GM12878 (cell line): ENCODE data around the gene MTRF1L. TPM values are rescaled to one million over a fixed set of nuclear protein-coding genes. Genes with fewer than 3 reads are reported as not detected.
A peak's percentile ranks its signal among the peaks of the same experiment; 100 is the strongest.

Experiments
- ATAC-seq: fragments of 200-7000 bp; cut with Tn5 transposase; 3 replicates; pipeline ENCODE4 v1.9.1; 2020; ENCODE audit warnings: mild to moderate bottlenecking, moderate library complexity
- BruUV-seq: library from RNA; stranded (reverse); fragments of 400-500 nt; replicated peaks from 2 replicates; lab custom pipeline; 2021; lab: Mats Ljungman, UMichigan
- CTCF ChIA-PET: fragments of 300-600 bp; sonication (Branson Sonifier 250); formaldehyde crosslinking; extraction: SDS; loops from one replicate; lab custom pipeline; 2021; ENCODE audit warnings: inconsistent platforms; lab: Yijun Ruan, JAX
- POLR2A ChIA-PET: fragments of 350-600 bp; formaldehyde crosslinking; extraction: SDS; loops from one replicate; lab custom pipeline; 2021; ENCODE audit warnings: inconsistent platforms; lab: Charles Lee
- RAD21 ChIA-PET: fragments of 300-600 bp; sonication (Branson Sonifier 250); formaldehyde crosslinking; loops from one replicate; lab custom pipeline; 2023; ENCODE audit warnings: antibody characterized with exemption; ENCODE audit not compliant: unreplicated experiment; lab: Charles Lee
- SMC1A ChIA-PET: fragments of 300-600 bp; sonication (Branson Sonifier 250); formaldehyde crosslinking; loops from one replicate; lab custom pipeline; 2023; ENCODE audit not compliant: unreplicated experiment, uncharacterized antibody; lab: Charles Lee
- DNase-seq: peaks from one replicate; pipeline ENCODE4 v3.0.0-alpha.2; 2011; ENCODE audit warnings: low read depth, low spot score
- FAIRE-seq: peaks from 3 replicates; lab custom pipeline; 2011; peaks lifted over from hg19 to GRCh38; lab: Jason Lieb, UNC
- H2AFZ ChIP-seq: 2 replicates; pipeline ENCODE4 v1.6.0; 2011; ENCODE audit warnings: low read depth, low read length, control low read depth; ENCODE audit not compliant: control insufficient read depth
- H3K27ac ChIP-seq: 2 replicates; pipeline ENCODE4 v1.5.1; 2011; ENCODE audit warnings: control low read depth; ENCODE audit not compliant: control insufficient read depth, insufficient read depth
- H3K27me3 ChIP-seq, 2 experiments: replicated peaks in 1 of 2; 2 replicates each; pipeline versions ENCODE4 v1.6.0 to v1.6.1; 2011; ENCODE audit warnings: low read length in 1 of 2; ENCODE audit not compliant: control insufficient read depth in 2 of 2, insufficient read depth in 2 of 2
- H3K36me3 ChIP-seq, 2 experiments: 2 replicates each; pipeline ENCODE4 v1.5.1; 2011; ENCODE audit warnings: low read length in 1 of 2; ENCODE audit not compliant: control insufficient read depth in 2 of 2, insufficient read depth in 2 of 2
- H3K4me1 ChIP-seq: 2 replicates; pipeline ENCODE4 v1.6.1; 2011; ENCODE audit warnings: mild to moderate bottlenecking, low read length, moderate library complexity, mixed read lengths; ENCODE audit not compliant: control insufficient read depth, insufficient read depth
- H3K4me2 ChIP-seq: 2 replicates; pipeline ENCODE4 v1.6.0; 2011; ENCODE audit warnings: control low read depth; ENCODE audit not compliant: control insufficient read depth, insufficient read depth
- H3K4me3 ChIP-seq: fragments of 200-600 bp; sonication (generic); 2 replicates; pipeline ENCODE4 v1.5.1; 2016
- H3K79me2 ChIP-seq: 2 replicates; pipeline ENCODE4 v1.6.0; 2011; ENCODE audit warnings: low read length; ENCODE audit not compliant: control insufficient read depth, insufficient read depth
- H3K9ac ChIP-seq: 2 replicates; pipeline ENCODE4 v1.8.0; 2011; ENCODE audit warnings: low read length, control low read depth, mixed read lengths; ENCODE audit not compliant: control insufficient read depth, insufficient read depth
- H3K9me3 ChIP-seq: replicated peaks from 3 replicates; pipeline ENCODE4 v1.5.1; 2011; ENCODE audit warnings: mild to moderate bottlenecking, low read length; ENCODE audit not compliant: control insufficient read depth, insufficient read depth
- H4K20me1 ChIP-seq: 2 replicates; pipeline ENCODE4 v1.6.0; 2011; ENCODE audit not compliant: control insufficient read depth, insufficient read depth
- RAD21 ChIP-seq: IDR thresholded peaks from 2 replicates; pipeline ENCODE4 v1.6.1; 2011; ENCODE audit warnings: mild to moderate bottlenecking, low read depth, low read length, moderate library complexity; ENCODE audit not compliant: insufficient read depth
- SMC3 ChIP-seq: IDR thresholded peaks from 2 replicates; pipeline ENCODE4 v1.6.1; 2011; ENCODE audit warnings: low read length, improper control_type of control experiment, borderline replicate concordance
- WGBS: methylation state at CpG from one replicate; pipeline ENCODE4 v1.1.6; 2016; ENCODE audit warnings: low lambda C conversion rate; ENCODE audit not compliant: insufficient replicate concordance, insufficient coverage; ENCODE audit errors: missing lambda C conversion rate; 5-methylcytosine and 5-hydroxymethylcytosine counted together
- in situ Hi-C: fragments of 300-500 bp; cut with MboI; formaldehyde crosslinking; loops from 9 replicates; pipeline ENCODE4 v1.14.3; 2018; ENCODE audit warnings: mixed read lengths
- intact Hi-C: fragments of 100-400 bp; cut with micrococcal nuclease; formaldehyde crosslinking; loops from one replicate; pipeline ENCODE4 v1.14.2; 2022; ENCODE audit not compliant: unreplicated experiment
- polyA plus RNA-seq, 11 experiments: library from polyadenylated mRNA; depleted of rRNA in 4 of 11; unstranded in 6 of 11; stranded (reverse) in 5 of 11; fragments of >200 nt; fragmentation: Nextera tagmentation in 4 of 11; fragmentation: Illumina TruSeq in 1 of 11; extraction: Ambion mirVana in 4 of 11; extraction: Trizol in 1 of 11; gene quantifications; 1 replicate in 1 of 11; 2 replicates in 10 of 11; pipeline versions ENCODE4 v1.2.1 to v1.2.3, GENCODE V29; 2011 to 2016; ENCODE audit warnings: inconsistent platforms in 2 of 11, missing spikeins in 2 of 11, low read depth in 1 of 11
- total RNA-seq, 4 experiments: library from RNA; depleted of rRNA in 3 of 4; stranded (reverse); fragments of >200 nt in 3 of 4; fragmentation: Illumina TruSeq in 1 of 4; extraction: Trizol in 1 of 4; gene quantifications; 2 replicates each; pipeline versions ENCODE4 v1.2.1 to v1.2.3, GENCODE V29; 2013 to 2021
- TF ChIP-seq, protein P1 (sequence below): fragments of 150-350 bp; IDR thresholded peaks from 2 replicates; pipeline ENCODE4 v1.6.1; 2016; ENCODE audit warnings: low read depth, low read length
- TF ChIP-seq, protein P2 (sequence below): IDR thresholded peaks from 2 replicates; pipeline ENCODE4 v1.6.1; 2011; ENCODE audit warnings: low read depth, mild to moderate bottlenecking, low read length, moderate library complexity, borderline replicate concordance; ENCODE audit errors: extremely low read depth
- TF ChIP-seq, protein P3 (sequence below), 3 experiments: IDR thresholded peaks in 2 of 3; conservative IDR thresholded peaks in 1 of 3; 2 replicates each; pipeline ENCODE4 v1.5.1; 2011; ENCODE audit warnings: low read depth in 3 of 3, low read length in 3 of 3, mild to moderate bottlenecking in 3 of 3, control low read depth in 2 of 3, moderate library complexity in 2 of 3, inconsistent platforms in 1 of 3, mixed read lengths in 1 of 3; ENCODE audit not compliant: control insufficient read depth in 2 of 3, insufficient read depth in 1 of 3; ENCODE audit errors: extremely low read depth in 1 of 3

The MTRF1L gene
- total and polyA plus RNA-seq, 10 of the 15 experiments (the other 5 are each of a cell fraction or from before 2014, with no cell fraction given), result 5.1 to 21.6 (median 16.1) TPM

DNA sequence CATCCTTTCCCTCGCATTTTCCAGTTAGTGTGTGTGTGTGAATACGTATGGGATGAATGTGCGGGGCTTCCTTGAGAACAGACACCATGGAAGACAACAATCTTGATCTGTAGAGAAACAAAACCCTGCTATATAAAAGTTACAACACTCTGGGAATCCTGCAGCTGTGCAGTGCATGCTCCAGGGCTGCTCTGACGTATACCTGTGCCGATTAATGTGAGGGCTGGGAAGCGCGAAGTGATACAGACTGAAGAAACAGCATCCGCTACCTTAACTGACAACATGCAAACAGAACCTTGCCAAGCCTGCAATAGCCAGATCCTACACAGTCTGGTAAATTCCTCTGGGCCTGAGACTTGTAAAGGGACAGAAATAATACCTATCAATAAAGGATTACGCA, 31.6 kb upstream of the MTRF1L start (continued):
- TF ChIP-seq, protein P1, sequence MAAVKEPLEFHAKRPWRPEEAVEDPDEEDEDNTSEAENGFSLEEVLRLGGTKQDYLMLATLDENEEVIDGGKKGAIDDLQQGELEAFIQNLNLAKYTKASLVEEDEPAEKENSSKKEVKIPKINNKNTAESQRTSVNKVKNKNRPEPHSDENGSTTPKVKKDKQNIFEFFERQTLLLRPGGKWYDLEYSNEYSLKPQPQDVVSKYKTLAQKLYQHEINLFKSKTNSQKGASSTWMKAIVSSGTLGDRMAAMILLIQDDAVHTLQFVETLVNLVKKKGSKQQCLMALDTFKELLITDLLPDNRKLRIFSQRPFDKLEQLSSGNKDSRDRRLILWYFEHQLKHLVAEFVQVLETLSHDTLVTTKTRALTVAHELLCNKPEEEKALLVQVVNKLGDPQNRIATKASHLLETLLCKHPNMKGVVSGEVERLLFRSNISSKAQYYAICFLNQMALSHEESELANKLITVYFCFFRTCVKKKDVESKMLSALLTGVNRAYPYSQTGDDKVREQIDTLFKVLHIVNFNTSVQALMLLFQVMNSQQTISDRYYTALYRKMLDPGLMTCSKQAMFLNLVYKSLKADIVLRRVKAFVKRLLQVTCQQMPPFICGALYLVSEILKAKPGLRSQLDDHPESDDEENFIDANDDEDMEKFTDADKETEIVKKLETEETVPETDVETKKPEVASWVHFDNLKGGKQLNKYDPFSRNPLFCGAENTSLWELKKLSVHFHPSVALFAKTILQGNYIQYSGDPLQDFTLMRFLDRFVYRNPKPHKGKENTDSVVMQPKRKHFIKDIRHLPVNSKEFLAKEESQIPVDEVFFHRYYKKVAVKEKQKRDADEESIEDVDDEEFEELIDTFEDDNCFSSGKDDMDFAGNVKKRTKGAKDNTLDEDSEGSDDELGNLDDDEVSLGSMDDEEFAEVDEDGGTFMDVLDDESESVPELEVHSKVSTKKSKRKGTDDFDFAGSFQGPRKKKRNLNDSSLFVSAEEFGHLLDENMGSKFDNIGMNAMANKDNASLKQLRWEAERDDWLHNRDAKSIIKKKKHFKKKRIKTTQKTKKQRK, result no peak
- TF ChIP-seq, all 136 proteins: peak for 0

DNA sequence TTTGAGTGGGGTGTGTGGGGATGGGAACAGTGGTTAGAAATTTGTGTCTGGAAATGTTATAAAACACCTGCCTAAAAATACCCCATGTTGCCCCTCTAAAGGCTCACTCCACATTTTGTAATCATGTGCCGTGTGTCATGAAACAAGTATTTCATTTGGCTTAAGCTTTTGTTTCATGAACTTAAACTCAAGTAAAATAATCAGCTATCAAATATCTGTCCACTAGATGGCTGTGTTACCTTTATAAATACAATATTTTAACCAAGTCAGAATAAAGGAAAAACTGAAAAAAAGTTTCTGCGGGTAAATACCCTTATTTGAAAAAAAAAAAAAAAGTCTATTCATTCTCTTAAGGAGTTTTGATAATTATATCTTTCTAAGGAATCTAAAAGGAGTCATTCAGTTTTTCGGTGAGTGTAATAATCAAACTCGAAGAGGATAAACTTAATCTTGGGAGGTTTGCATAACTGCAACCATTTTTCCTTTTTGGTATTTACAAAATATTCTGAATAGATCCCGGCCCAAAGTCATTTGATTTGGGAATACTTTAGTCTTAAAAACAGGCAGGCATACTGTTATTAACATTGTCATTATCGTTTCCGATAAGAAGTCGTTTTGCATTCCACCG, 29.9 kb upstream of the MTRF1L start:
- SMC1A ChIA-PET, result interaction anchor here (0.6 to 1.3 kb wide), 7 partner anchors 58 to 480 kb away, joined by 3 to 7 read pairs (median 3); no protein-coding TSS in a partner anchor
- Histone ChIP-seq H2AFZ (no peak overlapping the region), H4K20me1 (no peaks in the 10 kb centered on the region), H3K36me3 (no peaks in the 10 kb centered on the region), H3K27ac (no peak overlapping the region), H3K9me3 (no peaks in the 10 kb centered on the region), H3K27me3 (peaks cover 0 to 3% of the 10 kb centered on the region in 2 experiments; a peak in 1 of 4 replicates), H3K4me3 (no peak overlapping the region), H3K9ac (no peak overlapping the region), H3K4me1 (no peaks in the 10 kb centered on the region), H3K4me2 (no peak overlapping the region), H3K79me2 (no peaks in the 10 kb centered on the region)
- in situ Hi-C loops, result loop anchor here (10.0 kb wide), 1 partner anchor 482 kb away; no protein-coding TSS in a partner anchor
- RAD21 ChIA-PET, result interaction anchor here (0.7 to 1.1 kb wide), 9 partner anchors 9 to 1014 kb away, joined by 3 to 9 read pairs (median 3); no protein-coding TSS in a partner anchor
- FAIRE-seq, result no peak
- no TSS peak for BruUV-seq
- no peak for DNase-seq
- CTCF ChIA-PET, result interaction anchor here (0.7 to 3.9 kb wide), 16 partner anchors 9 to 916 kb away, joined by 3 to 30 read pairs (median 4); no protein-coding TSS in a partner anchor
- TF ChIP-seq RAD21, result peak; percentile 35; the same call in 1 of the 2 replicates
- peak; percentile 22; the same call in 1 of the 2 replicates for TF ChIP-seq SMC3
- TF ChIP-seq, protein P2, sequence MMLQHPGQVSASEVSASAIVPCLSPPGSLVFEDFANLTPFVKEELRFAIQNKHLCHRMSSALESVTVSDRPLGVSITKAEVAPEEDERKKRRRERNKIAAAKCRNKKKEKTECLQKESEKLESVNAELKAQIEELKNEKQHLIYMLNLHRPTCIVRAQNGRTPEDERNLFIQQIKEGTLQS, result no peak
- TF ChIP-seq, protein P3, sequence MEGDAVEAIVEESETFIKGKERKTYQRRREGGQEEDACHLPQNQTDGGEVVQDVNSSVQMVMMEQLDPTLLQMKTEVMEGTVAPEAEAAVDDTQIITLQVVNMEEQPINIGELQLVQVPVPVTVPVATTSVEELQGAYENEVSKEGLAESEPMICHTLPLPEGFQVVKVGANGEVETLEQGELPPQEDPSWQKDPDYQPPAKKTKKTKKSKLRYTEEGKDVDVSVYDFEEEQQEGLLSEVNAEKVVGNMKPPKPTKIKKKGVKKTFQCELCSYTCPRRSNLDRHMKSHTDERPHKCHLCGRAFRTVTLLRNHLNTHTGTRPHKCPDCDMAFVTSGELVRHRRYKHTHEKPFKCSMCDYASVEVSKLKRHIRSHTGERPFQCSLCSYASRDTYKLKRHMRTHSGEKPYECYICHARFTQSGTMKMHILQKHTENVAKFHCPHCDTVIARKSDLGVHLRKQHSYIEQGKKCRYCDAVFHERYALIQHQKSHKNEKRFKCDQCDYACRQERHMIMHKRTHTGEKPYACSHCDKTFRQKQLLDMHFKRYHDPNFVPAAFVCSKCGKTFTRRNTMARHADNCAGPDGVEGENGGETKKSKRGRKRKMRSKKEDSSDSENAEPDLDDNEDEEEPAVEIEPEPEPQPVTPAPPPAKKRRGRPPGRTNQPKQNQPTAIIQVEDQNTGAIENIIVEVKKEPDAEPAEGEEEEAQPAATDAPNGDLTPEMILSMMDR (IDR thresholded peaks at IDR 0.05 in 2 of 3, conservative IDR thresholded peaks at IDR 0.05 in 1 of 3; ENCODE audit: control insufficient read depth in 2 of 3, extremely low read depth in 1 of 3, insufficient read depth in 1 of 3, low read depth in 3 of 3, low read length in 3 of 3), result peak in 2 of 3 experiments; percentile 13; a peak in 3 of 6 replicates
- POLR2A ChIA-PET, result interaction anchor here (0.7 kb wide), 1 partner anchor 54 kb away, joined by 3 read pairs; no protein-coding TSS in a partner anchor
- 55% methylated on average over 9 of the region's 9 CpGs for WGBS
- peak; percentile 46; the same call in 2 of the 3 replicates for ATAC-seq
- intact Hi-C loops, result loop anchor here (1.0 to 10.0 kb wide), 4 partner anchors 202 to 912 kb away; no protein-coding TSS in a partner anchor
